IMR-90 (cell line): ENCODE measurements around the gene DNM3. TPM values are rescaled to one million over a fixed set of nuclear protein-coding genes. Genes with fewer than 3 reads are reported as not detected.

Experiments used
- ATAC-seq: fragments of 200-7000 bp; cut with Tn5 transposase; 2 replicates; pipeline ENCODE4 v1.9.1; 2020; ENCODE audit warnings: low read depth, mild to moderate bottlenecking, moderate library complexity
- BruUV-seq: library from RNA; stranded (reverse); fragments of 400-500 nt; replicated peaks from 2 replicates; lab custom pipeline; 2021; lab: Mats Ljungman, UMichigan
- CTCF ChIA-PET: fragments of 300-600 bp; formaldehyde crosslinking; extraction: SDS; loops from one replicate; lab custom pipeline; 2021; ENCODE audit warnings: antibody characterized with exemption; lab: Yijun Ruan, JAX
- POLR2A ChIA-PET: fragments of 300-600 bp; sonication (Branson Sonifier 250); formaldehyde crosslinking; loops from one replicate; lab custom pipeline; 2022; ENCODE audit warnings: antibody characterized with exemption; ENCODE audit not compliant: unreplicated experiment; lab: Charles Lee
- DNase-seq: peaks from one replicate; pipeline ENCODE4 v3.0.0; 2013
- H2AFZ ChIP-seq: replicated peaks from 2 replicates; pipeline ENCODE3; 2013; ENCODE audit warnings: low read length, mild to moderate bottlenecking; ENCODE audit not compliant: poor library complexity
- H2AK5ac ChIP-seq: 2 replicates; pipeline ENCODE4 v1.6.1; 2013; ENCODE audit warnings: low read depth, low read length, inconsistent platforms
- H2AK9ac ChIP-seq: replicated peaks from 2 replicates; pipeline ENCODE3; 2013; ENCODE audit warnings: mild to moderate bottlenecking, low read depth, low read length, moderate library complexity; ENCODE audit not compliant: poor library complexity
- H2BK120ac ChIP-seq: 2 replicates; pipeline ENCODE4 v1.6.1; 2013; ENCODE audit warnings: low read depth, low read length, inconsistent platforms
- H2BK15ac ChIP-seq: 3 replicates; pipeline ENCODE4 v1.6.1; 2013; ENCODE audit warnings: low read depth, low read length, inconsistent platforms
- H2BK20ac ChIP-seq: 2 replicates; pipeline ENCODE4 v1.6.1; 2013; ENCODE audit warnings: low read depth, mild to moderate bottlenecking, inconsistent platforms, low read length, moderate library complexity
- H2BK5ac ChIP-seq: 2 replicates; pipeline ENCODE4 v1.6.1; 2013; ENCODE audit warnings: mild to moderate bottlenecking, low read depth, low read length, inconsistent platforms; ENCODE audit not compliant: poor library complexity, severe bottlenecking
- H3K14ac ChIP-seq: replicated peaks from 2 replicates; pipeline ENCODE4 v1.6.1; 2013; ENCODE audit warnings: low read depth, low read length, inconsistent platforms
- H3K18ac ChIP-seq: 2 replicates; pipeline ENCODE4 v1.6.1; 2013; ENCODE audit warnings: low read depth, low read length, control low read depth
- H3K23ac ChIP-seq: 2 replicates; pipeline ENCODE4 v1.6.1; 2013; ENCODE audit warnings: low read depth, low read length, inconsistent platforms
- H3K27ac ChIP-seq: 2 replicates; pipeline ENCODE4 v1.5.1; 2013; ENCODE audit warnings: mild to moderate bottlenecking, control low read depth, low read length; ENCODE audit not compliant: insufficient read depth
- H3K27me3 ChIP-seq: 2 replicates; pipeline ENCODE4 v1.6.1; 2013; ENCODE audit warnings: low read length; ENCODE audit not compliant: control insufficient read depth, insufficient read depth
- H3K36me3 ChIP-seq: 2 replicates; pipeline ENCODE4 v1.6.1; 2013; ENCODE audit warnings: low read length, mixed read lengths; ENCODE audit not compliant: control insufficient read depth, insufficient read depth
- H3K4ac ChIP-seq: 2 replicates; pipeline ENCODE4 v1.6.1; 2013; ENCODE audit warnings: low read depth, low read length, inconsistent platforms
- H3K4me1 ChIP-seq: 2 replicates; pipeline ENCODE4 v1.6.1; 2013; ENCODE audit warnings: low read length, mixed read lengths; ENCODE audit not compliant: control insufficient read depth, insufficient read depth
- H3K4me2 ChIP-seq: 2 replicates; pipeline ENCODE4 v1.6.1; 2013; ENCODE audit warnings: low read depth, mild to moderate bottlenecking, control low read depth, low read length, moderate library complexity
- H3K4me3 ChIP-seq: 2 replicates; pipeline ENCODE4 v1.5.1; 2013; ENCODE audit warnings: low read depth, mild to moderate bottlenecking, control low read depth, low read length, moderate library complexity; ENCODE audit not compliant: insufficient read depth
- H3K56ac ChIP-seq: 2 replicates; pipeline ENCODE4 v1.6.1; 2013; ENCODE audit warnings: low read length, inconsistent platforms; ENCODE audit not compliant: insufficient read depth; ENCODE audit errors: extremely low read depth
- H3K79me1 ChIP-seq, 2 experiments: 2 replicates each; pipeline ENCODE4 v1.6.1; 2013; ENCODE audit warnings: low read length in 2 of 2, inconsistent platforms in 1 of 2, low read depth in 1 of 2
- H3K9ac ChIP-seq: 2 replicates; pipeline ENCODE4 v1.6.1; 2013; ENCODE audit warnings: low read depth, low read length, control low read depth
- H3K9me1 ChIP-seq: 2 replicates; pipeline ENCODE4 v1.6.1; 2013; ENCODE audit warnings: low read length, inconsistent platforms; ENCODE audit not compliant: insufficient read depth
- H3K9me3 ChIP-seq: 2 replicates; pipeline ENCODE4 v1.6.1; 2013; ENCODE audit warnings: low read length; ENCODE audit not compliant: control insufficient read depth, insufficient read depth
- H4K20me1 ChIP-seq: 2 replicates; pipeline ENCODE4 v1.6.1; 2013; ENCODE audit warnings: low read length, inconsistent platforms; ENCODE audit not compliant: insufficient read depth
- H4K5ac ChIP-seq: 2 replicates; pipeline ENCODE4 v1.6.1; 2013; ENCODE audit warnings: mild to moderate bottlenecking, low read depth, low read length, control low read depth
- H4K8ac ChIP-seq, 2 experiments: 2 replicates each; pipeline ENCODE4 v1.6.1; 2013; ENCODE audit warnings: low read depth in 2 of 2, low read length in 2 of 2, control low read depth in 1 of 2, inconsistent platforms in 1 of 2
- H4K91ac ChIP-seq: 2 replicates; pipeline ENCODE4 v1.6.1; 2013; ENCODE audit warnings: low read depth, low read length, inconsistent platforms; ENCODE audit not compliant: insufficient read depth
- BHLHE40 ChIP-seq: fragments of 150-350 bp; IDR thresholded peaks from 2 replicates; pipeline ENCODE4 v1.6.1; 2016; ENCODE audit warnings: mild to moderate bottlenecking, low read depth, low read length
- MAZ ChIP-seq: IDR thresholded peaks from 2 replicates; pipeline ENCODE4 v1.6.1; 2012; ENCODE audit warnings: low read depth, mild to moderate bottlenecking, low read length, improper control_type of control experiment, moderate library complexity, borderline replicate concordance
- RFX5 ChIP-seq: IDR thresholded peaks from 2 replicates; pipeline ENCODE4 v1.8.0; 2012; ENCODE audit warnings: low read depth, mild to moderate bottlenecking, low read length, moderate library complexity
- WGBS, 2 experiments: methylation state at CpG; one replicate each; pipeline versions ENCODE4 v1.1.5 to v1.1.7; 2013; ENCODE audit warnings: missing lambda C conversion rate in 2 of 2; ENCODE audit not compliant: insufficient read length in 1 of 2; ENCODE audit errors: extremely low coverage in 2 of 2; 5-methylcytosine and 5-hydroxymethylcytosine counted together
- dilution Hi-C: fragments of 300-500 bp; cut with HindIII; formaldehyde crosslinking; loops from one replicate; pipeline ENCODE4 v1.14.3; 2018; ENCODE audit warnings: low sequenced_read_pairs; ENCODE audit not compliant: unreplicated experiment
- in situ Hi-C: fragments of 300-500 bp; cut with MboI; formaldehyde crosslinking; loops from 3 replicates; pipeline ENCODE4 v1.14.3; 2019; ENCODE audit warnings: low sequenced_read_pairs, inconsistent platforms, mixed read lengths
- intact Hi-C: fragments of 100-400 bp; cut with micrococcal nuclease; formaldehyde crosslinking; loops from 2 replicates; pipeline ENCODE4 v1.10.0; 2022
- polyA plus RNA-seq, 3 experiments: library from polyadenylated mRNA; depleted of rRNA; stranded (reverse); fragments of >200 nt; gene quantifications; 2 replicates each; pipeline ENCODE4 v1.2.3, GENCODE V29; 2012; ENCODE audit warnings: low replicate concordance in 1 of 3
- total RNA-seq: library from RNA; depleted of rRNA; stranded (reverse); fragments of >200 nt; gene quantifications from 2 replicates; pipeline ENCODE4 v1.2.3, GENCODE V29; 2012

The DNM3 gene
- total and polyA plus RNA-seq, 2 of the 4 experiments (the other 2 are of a cell fraction) = 0.36 TPM

DNA sequence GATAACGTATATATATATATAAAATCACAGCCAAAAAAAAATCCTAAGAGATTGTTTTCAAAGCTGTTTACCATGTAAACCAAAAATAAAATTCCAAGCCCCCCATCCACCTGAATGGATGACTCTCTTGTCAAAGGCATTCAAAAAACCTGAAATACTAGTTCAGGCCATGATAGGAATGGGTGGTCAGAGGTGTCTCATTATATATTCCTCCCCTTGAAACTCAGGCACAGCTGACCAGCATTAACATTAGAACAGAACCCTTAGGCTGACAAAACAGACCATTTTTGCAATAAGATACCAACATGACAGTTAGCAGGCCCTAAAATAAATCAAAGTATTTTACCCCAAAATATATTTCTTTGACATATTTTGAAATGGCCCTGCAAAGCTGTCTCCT is 122.5 kb downstream of the DNM3 start:
- Histone ChIP-seq H2AK5ac (no peak overlapping the region), H2BK15ac (no peak overlapping the region), H2BK120ac (no peak overlapping the region), H3K18ac (no peak overlapping the region), H3K9me3 (no peaks in the 10 kb centered on the region), H3K36me3 (no peaks in the 10 kb centered on the region), H2BK5ac (no peak overlapping the region), H3K79me1 (no peaks in the 10 kb centered on the region), H3K4me1 (0 out of 2 replicates have a peak, but pooled peaks cover 2% of the 10 kb centered on the region), H4K8ac (no peak overlapping the region), H4K20me1 (no peaks in the 10 kb centered on the region), H4K91ac (no peak overlapping the region), H3K27me3 (peaks cover 1% of the 10 kb centered on the region; the same call in 1 of the 2 replicates), H3K4ac (no peak overlapping the region), H3K23ac (no peak overlapping the region), H3K4me3 (no peak overlapping the region), H3K56ac (no peak overlapping the region), H4K5ac (no peak overlapping the region), H2AK9ac (no peak overlapping the region), H3K14ac (no peak overlapping the region), H3K27ac (no peak overlapping the region), H3K9ac (no peak overlapping the region), H2BK20ac (no peak overlapping the region), H3K4me2 (no peak overlapping the region), H3K9me1 (no peaks in the 10 kb centered on the region; the same call in 1 of the 2 replicates), H2AFZ (no peak overlapping the region)
- dilution Hi-C loops = no loop called here
- CTCF ChIA-PET = no interaction called here
- intact Hi-C loops = no loop called here
- POLR2A ChIA-PET = no interaction called here
- no CpG with 5 or more reads among the region's 1 CpG for WGBS, 2 experiments
- BruUV-seq = no TSS peak
- no peak for DNase-seq
- in situ Hi-C loops = no loop called here
- no peak for ATAC-seq
- TF ChIP-seq MAZ (no peak), BHLHE40 (no peak), RFX5 (no peak)
